Measurements from ENCODE around the gene BMPR1A.

The BMPR1A gene

DNA sequence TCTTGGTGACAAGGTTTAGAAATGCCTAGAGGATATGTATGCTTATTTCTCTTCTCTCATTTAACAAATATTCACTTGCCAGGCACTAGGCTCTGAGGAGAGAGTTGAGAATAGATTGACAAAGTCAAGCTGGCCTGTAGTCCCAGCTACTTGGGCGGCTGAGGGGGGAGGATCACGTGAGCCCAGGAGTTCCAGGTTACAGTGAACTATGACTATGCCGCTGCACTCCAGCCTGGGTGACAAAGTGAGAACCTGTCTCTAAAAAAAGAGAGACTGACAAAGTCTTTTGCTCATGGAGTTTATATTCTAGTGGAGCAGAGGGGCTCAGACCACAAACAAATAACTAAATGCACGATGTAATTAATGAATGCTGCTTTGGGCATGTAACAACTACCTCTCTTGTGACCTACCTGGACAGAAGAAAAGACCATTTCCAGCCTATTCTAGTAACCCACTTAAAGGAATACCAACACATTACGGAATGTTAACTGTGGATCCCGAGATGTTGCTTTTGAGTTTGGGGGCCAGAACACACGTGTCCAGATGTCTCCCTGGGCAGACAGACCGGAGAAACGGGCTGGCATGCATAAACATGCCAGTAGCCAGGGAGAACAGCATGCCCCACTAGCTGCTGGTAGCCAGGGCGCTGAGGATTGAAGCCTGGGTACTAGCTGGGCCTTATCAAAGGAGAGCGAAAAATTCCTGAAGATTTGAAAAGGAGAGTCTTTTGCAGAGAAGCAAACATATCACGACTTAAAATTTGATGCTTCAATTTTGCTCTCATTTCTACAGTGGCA, 2.6 kb upstream of the BMPR1A start:
- TF ChIP-seq BACH2 (CRISPR knock-in tag; IDR thresholded peaks at IDR 0.05; ENCODE audit: borderline replicate concordance) = no peak
- TF ChIP-seq, protein P1, sequence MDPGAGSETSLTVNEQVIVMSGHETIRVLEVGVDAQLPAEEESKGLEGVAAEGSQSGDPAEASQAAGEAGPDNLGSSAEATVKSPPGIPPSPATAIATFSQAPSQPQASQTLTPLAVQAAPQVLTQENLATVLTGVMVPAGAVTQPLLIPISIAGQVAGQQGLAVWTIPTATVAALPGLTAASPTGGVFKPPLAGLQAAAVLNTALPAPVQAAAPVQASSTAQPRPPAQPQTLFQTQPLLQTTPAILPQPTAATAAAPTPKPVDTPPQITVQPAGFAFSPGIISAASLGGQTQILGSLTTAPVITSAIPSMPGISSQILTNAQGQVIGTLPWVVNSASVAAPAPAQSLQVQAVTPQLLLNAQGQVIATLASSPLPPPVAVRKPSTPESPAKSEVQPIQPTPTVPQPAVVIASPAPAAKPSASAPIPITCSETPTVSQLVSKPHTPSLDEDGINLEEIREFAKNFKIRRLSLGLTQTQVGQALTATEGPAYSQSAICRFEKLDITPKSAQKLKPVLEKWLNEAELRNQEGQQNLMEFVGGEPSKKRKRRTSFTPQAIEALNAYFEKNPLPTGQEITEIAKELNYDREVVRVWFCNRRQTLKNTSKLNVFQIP (CRISPR knock-in tag; IDR thresholded peaks at IDR 0.05; ENCODE audit: borderline replicate concordance, low read depth) = no peak
- ATAC-seq = no peak

DNA sequence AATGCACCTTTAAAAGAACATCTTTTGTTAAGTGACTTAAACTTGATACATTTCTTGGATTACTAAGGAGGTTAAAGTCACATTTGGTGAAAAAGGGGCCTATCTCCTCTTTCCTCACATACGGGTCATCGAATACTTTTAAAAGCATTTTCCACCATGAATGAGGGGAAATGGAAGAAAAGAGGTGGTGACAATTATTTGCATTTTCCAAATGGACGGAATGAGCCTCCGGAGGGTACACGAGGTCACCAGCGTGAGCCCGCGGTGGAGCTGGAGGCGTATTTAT, 1.0 kb upstream of the BMPR1A start:
- ATAC-seq = no peak
- TF ChIP-seq, protein P2, sequence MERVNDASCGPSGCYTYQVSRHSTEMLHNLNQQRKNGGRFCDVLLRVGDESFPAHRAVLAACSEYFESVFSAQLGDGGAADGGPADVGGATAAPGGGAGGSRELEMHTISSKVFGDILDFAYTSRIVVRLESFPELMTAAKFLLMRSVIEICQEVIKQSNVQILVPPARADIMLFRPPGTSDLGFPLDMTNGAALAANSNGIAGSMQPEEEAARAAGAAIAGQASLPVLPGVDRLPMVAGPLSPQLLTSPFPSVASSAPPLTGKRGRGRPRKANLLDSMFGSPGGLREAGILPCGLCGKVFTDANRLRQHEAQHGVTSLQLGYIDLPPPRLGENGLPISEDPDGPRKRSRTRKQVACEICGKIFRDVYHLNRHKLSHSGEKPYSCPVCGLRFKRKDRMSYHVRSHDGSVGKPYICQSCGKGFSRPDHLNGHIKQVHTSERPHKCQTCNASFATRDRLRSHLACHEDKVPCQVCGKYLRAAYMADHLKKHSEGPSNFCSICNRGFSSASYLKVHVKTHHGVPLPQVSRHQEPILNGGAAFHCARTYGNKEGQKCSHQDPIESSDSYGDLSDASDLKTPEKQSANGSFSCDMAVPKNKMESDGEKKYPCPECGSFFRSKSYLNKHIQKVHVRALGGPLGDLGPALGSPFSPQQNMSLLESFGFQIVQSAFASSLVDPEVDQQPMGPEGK (CRISPR knock-in tag; IDR thresholded peaks at IDR 0.05; ENCODE audit: borderline replicate concordance) = no peak
- no peak for TF ChIP-seq OSR1 (CRISPR knock-in tag; IDR thresholded peaks at IDR 0.05)
- no peak for TF ChIP-seq TCF4 (CRISPR knock-in tag; IDR thresholded peaks at IDR 0.05; ENCODE audit: borderline replicate concordance)
- TF ChIP-seq, protein P1 (CRISPR knock-in tag; IDR thresholded peaks at IDR 0.05; ENCODE audit: borderline replicate concordance, low read depth) = no peak
- no peak for TF ChIP-seq ZFP30 (CRISPR knock-in tag; IDR thresholded peaks at IDR 0.05)
- no peak for TF ChIP-seq ZNF8 (CRISPR knock-in tag; IDR thresholded peaks at IDR 0.05)
- no peak for TF ChIP-seq BACH2 (CRISPR knock-in tag; IDR thresholded peaks at IDR 0.05; ENCODE audit: borderline replicate concordance)
- TF ChIP-seq, protein P3, sequence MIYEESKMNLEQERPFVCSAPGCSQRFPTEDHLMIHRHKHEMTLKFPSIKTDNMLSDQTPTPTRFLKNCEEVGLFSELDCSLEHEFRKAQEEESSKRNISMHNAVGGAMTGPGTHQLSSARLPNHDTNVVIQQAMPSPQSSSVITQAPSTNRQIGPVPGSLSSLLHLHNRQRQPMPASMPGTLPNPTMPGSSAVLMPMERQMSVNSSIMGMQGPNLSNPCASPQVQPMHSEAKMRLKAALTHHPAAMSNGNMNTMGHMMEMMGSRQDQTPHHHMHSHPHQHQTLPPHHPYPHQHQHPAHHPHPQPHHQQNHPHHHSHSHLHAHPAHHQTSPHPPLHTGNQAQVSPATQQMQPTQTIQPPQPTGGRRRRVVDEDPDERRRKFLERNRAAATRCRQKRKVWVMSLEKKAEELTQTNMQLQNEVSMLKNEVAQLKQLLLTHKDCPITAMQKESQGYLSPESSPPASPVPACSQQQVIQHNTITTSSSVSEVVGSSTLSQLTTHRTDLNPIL (CRISPR knock-in tag; IDR thresholded peaks at IDR 0.05; ENCODE audit: low read depth) = no peak
- no peak for TF ChIP-seq TOX (CRISPR knock-in tag; IDR thresholded peaks at IDR 0.05; ENCODE audit: borderline replicate concordance)
- no peak for TF ChIP-seq RARB (CRISPR knock-in tag; IDR thresholded peaks at IDR 0.05)
- no peak for TF ChIP-seq ZFP3 (CRISPR knock-in tag; IDR thresholded peaks at IDR 0.05)
- no peak for TF ChIP-seq ARNTL (CRISPR knock-in tag; IDR thresholded peaks at IDR 0.05; ENCODE audit: borderline replicate concordance, low read depth)

DNA sequence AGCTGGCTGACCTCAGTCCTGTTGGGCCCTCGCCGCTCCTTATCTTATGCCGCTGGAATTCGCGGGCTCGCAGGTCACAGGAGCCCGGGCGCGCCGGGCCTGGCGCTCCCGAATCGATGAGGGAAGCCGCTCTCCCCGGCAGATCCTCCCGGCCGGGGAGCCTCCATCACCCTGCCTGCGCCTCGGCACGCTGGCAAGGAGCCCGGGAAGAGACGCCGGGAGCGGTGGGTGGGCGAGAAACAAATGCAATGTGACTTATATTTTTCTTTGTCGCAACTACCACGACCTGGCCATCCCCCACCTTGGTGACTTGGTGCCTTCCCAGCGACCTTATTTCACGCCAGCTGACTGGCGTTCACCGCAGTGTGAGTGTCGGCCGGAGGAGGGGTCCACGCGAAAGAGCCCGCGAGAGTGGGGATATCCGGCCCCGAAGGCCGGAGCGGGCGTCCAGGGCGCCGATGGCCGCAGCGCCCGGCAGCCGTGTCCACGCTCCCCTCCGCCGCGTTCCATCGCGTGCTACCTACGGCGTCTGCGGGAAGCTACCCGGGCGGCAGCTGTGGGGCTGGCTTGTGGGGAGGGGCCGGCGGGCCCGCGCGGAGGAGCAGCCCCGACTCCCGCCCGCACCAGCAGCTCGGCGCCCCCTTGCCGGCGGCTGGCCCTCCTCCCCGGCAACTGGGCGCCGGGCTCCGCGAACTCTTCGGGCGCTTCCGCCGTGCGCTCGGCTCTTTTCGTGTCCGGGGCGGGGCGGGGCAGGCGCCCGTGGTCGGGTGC, 494 bp upstream of the BMPR1A start:
- ATAC-seq = peak; percentile 87
- TF ChIP-seq ZNF8 (CRISPR knock-in tag; IDR thresholded peaks at IDR 0.05) = no peak
- TF ChIP-seq, protein P3 (CRISPR knock-in tag; IDR thresholded peaks at IDR 0.05; ENCODE audit: low read depth) = 0 out of 2 replicates have a peak, but pooled peaks have one; percentile 18

DNA sequence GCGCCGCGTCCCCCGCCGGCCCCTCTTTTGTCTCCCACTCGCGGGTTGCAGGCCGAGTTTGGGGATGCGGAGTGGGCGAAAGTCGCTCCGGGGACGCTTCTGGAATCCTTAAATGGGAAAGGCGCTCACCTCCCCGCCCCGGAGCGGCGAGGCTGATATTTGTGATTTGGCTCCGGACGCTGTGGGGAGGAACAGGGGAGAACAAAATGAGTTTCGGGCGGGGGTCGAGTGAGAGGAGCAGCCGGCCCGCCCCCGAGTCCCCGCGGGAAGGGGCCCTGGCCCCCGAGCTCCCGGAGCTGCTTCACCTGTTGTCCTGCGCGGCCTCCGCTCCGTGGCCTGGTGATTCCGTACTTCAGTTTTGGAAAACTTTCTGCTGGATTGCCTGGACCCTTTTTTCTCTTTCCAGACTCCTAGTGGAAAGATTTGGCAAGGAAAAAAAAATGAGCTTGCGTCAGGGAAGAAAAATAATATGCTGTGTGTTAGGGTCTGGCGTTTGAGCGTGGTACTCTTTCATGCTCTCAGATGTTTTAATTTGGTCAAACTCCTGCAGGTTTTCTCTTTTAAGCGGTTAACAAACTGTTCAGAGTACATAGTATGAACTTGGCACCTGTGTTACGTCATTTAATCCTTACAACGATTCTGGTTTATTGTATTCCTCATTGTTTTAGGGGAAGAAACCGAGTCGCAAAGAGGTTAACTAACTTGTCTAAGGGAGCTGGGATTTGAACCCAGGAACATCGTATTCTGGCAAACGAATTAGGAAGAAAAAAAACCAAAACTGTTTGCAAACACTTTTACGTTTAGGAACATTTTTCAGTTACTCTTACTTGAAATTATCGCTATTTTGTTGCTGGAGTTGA, 924 bp downstream of the BMPR1A start:
- ATAC-seq = peak; percentile 22
- TF ChIP-seq SNAI2 (CRISPR knock-in tag; IDR thresholded peaks at IDR 0.05) (no peak), PPARA (CRISPR knock-in tag; IDR thresholded peaks at IDR 0.05; ENCODE audit: borderline replicate concordance) (no peak), ZNF8 (CRISPR knock-in tag; IDR thresholded peaks at IDR 0.05) (no peak), TOX (CRISPR knock-in tag; IDR thresholded peaks at IDR 0.05; ENCODE audit: borderline replicate concordance) (no peak), ZC3H10 (CRISPR knock-in tag; IDR thresholded peaks at IDR 0.05) (no peak), ZNF565 (CRISPR knock-in tag; conservative IDR thresholded peaks at IDR 0.05; ENCODE audit: low read depth) (no peak), GLIS3 (CRISPR knock-in tag; IDR thresholded peaks at IDR 0.05) (no peak), RARB (CRISPR knock-in tag; IDR thresholded peaks at IDR 0.05) (no peak)
- TF ChIP-seq, protein P4, sequence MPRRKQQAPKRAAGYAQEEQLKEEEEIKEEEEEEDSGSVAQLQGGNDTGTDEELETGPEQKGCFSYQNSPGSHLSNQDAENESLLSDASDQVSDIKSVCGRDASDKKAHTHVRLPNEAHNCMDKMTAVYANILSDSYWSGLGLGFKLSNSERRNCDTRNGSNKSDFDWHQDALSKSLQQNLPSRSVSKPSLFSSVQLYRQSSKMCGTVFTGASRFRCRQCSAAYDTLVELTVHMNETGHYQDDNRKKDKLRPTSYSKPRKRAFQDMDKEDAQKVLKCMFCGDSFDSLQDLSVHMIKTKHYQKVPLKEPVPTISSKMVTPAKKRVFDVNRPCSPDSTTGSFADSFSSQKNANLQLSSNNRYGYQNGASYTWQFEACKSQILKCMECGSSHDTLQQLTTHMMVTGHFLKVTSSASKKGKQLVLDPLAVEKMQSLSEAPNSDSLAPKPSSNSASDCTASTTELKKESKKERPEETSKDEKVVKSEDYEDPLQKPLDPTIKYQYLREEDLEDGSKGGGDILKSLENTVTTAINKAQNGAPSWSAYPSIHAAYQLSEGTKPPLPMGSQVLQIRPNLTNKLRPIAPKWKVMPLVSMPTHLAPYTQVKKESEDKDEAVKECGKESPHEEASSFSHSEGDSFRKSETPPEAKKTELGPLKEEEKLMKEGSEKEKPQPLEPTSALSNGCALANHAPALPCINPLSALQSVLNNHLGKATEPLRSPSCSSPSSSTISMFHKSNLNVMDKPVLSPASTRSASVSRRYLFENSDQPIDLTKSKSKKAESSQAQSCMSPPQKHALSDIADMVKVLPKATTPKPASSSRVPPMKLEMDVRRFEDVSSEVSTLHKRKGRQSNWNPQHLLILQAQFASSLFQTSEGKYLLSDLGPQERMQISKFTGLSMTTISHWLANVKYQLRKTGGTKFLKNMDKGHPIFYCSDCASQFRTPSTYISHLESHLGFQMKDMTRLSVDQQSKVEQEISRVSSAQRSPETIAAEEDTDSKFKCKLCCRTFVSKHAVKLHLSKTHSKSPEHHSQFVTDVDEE (CRISPR knock-in tag; IDR thresholded peaks at IDR 0.05) = no peak
- TF ChIP-seq, protein P5, sequence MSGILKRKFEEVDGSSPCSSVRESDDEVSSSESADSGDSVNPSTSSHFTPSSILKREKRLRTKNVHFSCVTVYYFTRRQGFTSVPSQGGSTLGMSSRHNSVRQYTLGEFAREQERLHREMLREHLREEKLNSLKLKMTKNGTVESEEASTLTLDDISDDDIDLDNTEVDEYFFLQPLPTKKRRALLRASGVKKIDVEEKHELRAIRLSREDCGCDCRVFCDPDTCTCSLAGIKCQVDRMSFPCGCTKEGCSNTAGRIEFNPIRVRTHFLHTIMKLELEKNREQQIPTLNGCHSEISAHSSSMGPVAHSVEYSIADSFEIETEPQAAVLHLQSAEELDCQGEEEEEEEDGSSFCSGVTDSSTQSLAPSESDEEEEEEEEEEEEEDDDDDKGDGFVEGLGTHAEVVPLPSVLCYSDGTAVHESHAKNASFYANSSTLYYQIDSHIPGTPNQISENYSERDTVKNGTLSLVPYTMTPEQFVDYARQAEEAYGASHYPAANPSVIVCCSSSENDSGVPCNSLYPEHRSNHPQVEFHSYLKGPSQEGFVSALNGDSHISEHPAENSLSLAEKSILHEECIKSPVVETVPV (CRISPR knock-in tag; IDR thresholded peaks at IDR 0.05) = no peak

All from SK-N-SH treated with all-trans-retinoic acid at 6 μM for 48 hours (cell line).